LoVo (cell line): ENCODE data around the gene PARP8.
A peak's percentile ranks its signal among the peaks of the same experiment; 100 is the strongest.
"Not testable (repeated sequence)": the region's sequence is repeated elsewhere in the genome, so short reads cannot be mapped to it uniquely, and the experiment has no call there.

Experiments used
- DNase-seq: peaks from one replicate; pipeline ENCODE4 v3.0.0-alpha.2; 2016; ENCODE audit warnings: low spot score

The PARP8 gene

DNA sequence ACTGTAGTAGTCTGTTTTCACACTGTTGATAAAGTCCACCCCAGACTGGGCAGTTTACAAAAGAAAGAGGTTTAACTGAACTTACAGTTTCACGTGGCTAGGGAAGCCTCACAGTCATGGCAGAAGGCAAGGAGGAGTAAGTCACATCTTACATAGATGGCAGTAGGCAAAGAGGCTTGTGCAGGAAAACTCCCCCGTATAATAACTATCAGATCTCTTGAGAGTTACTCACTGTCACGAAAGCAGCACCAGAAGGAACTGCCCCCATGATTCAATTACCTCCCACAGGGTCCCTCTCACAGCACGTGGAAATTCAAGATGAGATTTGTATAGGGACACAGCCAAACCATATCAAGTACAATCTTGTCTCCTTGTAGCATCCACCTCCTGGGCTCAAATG, 21.1 kb downstream of the PARP8 start:
- DNase-seq: no peak

DNA sequence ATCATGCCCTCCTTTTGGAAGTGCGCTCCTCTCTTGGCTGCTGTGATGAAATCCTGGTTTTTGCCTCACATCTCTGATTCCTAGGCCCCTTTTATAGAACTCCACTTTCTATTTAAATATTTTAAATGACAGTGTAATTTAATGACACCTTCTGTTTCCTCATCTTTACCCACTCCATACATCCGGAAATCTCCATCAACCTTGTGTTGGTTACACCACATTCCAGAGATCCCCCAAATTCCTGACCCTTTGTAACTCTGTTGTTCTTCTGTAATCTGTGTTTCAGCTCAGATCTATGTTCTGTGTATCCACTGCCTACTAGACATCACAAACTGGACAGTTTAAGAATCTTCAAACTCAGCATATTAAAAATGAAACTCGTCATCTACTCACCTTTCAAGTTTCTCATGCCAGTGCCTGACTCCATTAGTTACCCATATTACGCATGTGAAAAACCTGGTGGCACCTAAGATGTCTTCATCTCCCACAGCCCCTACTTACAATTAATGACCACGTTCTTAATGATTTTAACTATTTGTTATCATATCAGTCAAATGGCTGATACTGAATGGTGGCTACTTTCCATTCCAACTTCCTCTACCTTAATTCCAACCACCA, 25.1 kb downstream of the PARP8 start:
- DNase-seq: no peak

DNA sequence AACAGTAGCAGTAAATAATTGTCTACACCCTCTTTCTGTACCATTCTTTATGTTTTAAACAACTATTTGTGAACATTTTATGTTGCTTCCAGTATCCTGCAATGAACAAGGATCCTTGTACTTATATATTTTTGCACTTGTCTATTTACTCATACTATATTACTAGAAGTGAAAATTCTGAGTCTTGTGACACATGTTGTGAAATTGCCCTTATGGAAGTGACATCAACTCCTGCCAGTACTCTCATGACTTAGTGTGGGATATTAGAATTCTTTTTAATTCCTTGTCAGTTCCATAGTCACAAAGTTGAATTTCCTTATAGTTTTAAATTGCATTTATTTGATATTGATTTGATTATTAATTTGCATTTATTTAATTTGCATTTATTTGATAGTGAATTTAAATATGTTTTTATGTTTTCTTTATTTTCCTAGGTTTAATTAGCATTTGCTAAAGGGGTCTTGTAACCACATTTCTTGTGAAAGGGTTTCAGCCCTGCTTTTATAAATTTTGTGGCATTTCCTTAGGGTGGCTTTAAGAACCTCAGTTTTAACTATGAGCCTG, 27.7 kb downstream of the PARP8 start:
- DNase-seq: no peak

DNA sequence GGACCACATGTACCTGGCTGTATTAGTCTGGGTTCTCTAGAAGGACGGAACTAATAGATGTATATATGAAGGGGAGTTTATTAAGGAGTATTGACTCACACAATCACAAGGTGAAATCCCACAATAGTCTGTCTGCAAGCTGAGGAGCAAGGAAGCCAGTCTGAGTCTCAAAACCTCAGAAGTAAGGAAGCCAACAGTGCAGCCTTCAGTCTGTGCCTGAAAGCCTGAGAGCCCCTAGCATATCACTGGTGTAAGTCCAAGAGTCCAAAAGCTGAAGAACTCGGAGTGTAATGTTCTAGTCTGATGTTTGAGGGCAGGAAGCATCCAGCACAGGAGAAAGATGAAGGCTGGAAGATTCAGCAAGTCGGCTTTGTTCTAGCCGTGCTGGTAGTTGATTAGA, 28.2 kb downstream of the PARP8 start:
- DNase-seq: not testable (repeated sequence)

DNA sequence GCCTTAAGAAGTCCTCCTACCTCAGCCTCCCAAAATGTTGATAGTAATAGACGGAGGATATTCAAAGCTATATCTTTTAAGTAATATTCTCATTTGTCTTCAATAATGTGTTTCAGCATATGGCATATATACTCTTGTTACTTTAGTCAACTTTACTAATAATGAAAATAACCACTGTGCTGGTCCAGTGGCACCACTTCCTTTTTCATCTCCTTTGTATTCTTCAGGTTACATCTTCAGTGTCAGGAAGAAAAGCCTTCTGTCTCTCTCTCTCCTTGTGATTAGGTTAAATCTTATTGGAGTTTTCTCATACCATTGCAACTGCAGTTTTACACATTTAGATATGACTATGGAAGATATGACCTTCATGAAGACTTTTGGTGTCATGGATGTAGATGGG, 31.3 kb downstream of the PARP8 start:
- no peak for DNase-seq

DNA sequence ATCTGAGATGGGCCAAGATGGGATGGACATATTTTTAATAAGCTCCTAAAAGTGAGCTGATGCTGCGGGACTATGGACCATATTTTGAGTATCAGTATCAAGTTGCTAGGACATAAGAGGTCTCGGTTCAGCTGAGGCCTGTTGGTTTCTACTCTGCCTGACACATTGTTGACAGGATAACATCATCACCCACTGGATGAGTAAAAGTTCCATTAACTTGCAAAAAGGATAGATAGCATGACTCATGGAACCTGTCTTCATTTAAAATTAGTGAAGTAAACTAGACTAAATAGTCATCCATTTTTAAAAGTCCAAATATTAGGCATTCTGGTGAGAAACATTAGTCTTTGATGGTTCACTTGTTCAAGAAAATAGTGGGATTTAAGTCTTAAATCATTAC, 33.3 kb downstream of the PARP8 start:
- no peak for DNase-seq

DNA sequence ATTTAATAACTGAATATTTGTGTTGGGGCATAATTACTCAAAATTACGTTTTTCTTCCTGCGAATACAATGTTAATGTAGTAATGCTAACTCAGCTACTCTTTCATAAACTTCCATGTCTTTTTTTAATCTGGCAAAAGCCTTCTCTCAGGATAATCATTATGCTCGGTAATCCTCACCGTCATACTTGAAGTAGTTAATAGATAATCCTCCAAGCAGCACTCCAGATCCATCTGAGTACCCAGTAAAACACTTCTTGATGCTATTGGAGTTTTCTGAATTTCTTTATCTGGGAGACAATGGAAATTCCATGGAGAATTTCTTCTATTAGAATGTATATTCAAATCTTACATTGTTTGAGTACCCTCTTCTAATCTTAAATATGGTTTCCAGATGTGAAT, 34.3 kb downstream of the PARP8 start:
- no peak for DNase-seq

DNA sequence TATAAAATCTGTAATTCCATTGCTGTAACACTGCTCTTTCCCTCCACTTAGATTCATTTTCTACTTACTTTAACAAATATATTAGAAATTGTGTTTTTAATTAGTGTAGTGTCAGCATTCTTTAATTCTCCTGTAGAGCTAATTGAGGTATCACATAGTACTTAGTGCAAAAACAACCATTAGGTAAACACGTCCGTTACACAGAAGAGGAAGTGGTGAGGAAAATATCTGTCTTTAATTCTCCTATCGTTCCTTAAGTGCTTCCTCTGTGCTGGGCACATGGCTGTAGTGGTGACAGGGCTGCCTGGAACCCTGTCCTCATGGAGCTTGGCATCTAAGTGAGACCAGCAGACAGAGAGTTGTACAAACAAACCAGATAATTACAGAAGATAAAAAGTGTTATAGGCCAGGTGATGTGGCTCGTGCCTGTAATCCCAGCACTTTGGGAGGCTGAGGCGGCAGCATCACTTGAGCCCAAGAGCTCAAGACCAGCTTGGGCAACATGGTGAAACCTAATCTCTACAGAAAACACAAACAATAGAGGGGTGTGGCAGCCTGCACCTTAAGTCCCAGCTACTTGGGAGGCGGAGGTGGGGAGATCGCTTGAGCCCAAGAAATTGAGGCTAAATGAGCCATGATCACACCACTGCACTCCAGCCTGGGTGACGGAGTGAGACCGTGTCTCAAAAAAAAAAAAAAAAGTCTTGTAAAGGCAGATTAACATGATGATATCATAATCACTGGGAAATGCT, 36.4 kb downstream of the PARP8 start:
- DNase-seq: no peak

DNA sequence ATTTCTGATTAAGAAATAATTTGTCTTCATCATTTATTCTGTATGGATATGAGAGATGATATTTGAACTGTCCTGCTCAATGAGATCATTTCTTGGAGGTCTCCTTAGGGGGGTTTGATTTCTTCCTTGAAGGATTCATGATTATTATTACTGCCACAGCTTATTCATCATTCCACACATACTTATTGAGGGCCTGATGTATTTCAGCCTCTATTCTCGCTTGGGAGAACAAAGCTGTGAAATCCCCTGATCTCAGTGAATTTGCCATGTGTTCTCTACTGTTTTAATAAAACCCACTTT, 36.9 kb downstream of the PARP8 start:
- DNase-seq: no peak

DNA sequence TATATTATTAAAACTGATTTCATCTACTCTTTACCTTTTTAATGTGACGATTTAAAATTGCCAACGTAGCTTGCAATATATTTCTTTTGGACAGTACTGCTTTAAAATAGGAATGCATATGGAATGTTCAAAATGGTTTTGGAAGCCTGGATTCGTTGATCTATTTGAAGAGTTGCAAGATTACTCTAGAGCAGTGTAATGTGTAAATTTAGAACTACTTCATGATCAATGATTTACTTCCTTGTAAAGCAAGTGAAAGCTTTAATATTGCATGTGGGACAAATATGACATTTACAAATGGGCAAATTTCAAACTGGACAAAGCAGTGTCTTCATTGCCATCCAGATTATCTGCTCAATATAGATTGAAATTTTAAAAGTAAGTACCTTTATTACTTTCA, 38.3 kb downstream of the PARP8 start:
- DNase-seq: no peak

DNA sequence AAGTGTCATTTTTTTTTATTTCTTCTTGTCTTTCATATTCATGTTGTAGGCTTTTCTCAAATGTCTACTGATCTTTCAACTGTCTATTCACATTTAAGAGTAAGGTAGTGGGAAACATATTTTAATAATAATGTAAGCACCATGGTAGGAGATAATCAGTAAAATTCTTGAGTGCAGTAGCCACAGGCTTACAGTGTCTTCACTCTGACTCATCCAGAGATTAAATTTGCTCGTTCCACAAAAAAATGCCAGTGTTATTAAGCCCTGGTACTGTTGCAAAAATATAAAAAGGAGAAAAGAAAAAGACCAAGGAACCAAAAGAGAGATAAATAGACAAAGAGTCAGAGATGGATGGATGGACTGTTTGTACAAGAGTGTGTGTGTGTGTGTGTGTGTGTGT, 43.0 kb downstream of the PARP8 start:
- DNase-seq: no peak

DNA sequence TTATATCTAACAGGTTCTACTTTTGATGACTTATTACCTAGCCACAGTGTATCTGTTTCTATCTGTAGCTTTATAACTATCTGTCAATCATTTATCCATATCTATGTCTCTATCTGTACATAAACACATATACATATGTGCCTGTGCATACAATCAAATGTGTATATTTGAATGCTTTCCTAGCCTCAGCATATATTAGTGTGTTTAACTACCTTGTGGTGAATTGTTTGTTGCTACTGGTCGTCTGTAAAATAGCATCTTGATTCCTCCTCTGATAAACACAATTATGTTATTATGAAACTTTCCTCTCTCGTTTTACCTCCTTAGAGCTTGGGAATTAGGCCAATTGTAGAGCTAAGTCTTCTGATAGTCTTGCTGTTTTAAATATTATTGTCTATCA, 44.4 kb downstream of the PARP8 start:
- no peak for DNase-seq

DNA sequence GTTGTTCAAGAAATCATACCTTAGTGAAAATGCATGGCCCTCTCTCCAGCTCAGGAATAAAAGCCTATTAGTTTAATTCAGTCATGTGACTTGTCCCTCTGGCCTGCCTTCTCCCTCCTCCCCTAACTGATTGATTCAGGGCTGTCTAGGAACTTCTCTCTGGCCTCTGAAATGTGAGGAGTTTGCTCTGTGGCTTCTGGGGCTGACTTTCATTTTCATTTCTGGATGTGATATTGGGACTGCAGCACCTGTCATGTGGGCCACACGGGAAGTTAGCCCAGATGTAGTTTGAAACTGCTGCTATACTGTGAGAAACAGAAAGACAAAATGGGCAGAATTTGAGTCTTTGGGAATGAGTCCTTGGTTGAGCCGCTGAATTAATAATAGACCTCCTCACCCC, 44.8 kb downstream of the PARP8 start:
- DNase-seq: peak; percentile 35

DNA sequence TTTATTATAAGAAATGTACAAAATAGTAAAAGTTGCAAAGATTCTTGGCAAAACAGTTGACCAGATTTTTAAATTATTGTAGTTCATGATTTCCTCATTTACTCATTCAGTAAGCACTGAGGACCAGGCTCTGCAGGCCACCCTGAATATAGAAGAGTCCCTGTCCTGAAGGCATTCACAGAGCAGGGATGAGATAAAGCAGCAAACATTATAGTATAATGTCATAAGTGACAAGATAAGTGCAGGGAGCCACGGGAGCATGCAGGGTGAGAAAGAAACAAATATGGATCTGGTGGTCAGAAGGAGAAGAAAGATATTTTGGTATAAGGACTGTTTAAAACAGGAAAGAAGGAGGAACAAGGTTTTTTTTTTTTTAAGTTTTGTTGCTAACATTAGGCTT, 46.0 kb downstream of the PARP8 start:
- DNase-seq: no peak

DNA sequence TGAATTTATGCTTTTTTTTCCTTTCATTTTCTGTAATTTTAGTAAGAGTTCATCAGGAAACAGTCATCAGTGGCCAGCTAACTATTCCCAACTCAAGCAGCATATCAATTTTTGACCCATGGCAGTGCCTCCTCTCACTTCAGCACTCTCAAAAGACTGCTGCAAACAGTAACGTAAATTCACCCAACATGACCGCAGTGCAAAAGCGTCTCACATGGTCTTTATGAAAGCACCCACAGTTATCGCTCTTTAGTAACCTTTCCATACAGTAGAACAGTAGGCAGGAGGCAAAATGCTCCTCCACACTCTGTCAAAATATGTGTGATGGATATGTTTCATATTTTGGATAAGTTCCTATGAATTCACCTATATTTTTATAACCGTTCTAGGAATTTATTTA, 48.6 kb downstream of the PARP8 start:
- no peak for DNase-seq

DNA sequence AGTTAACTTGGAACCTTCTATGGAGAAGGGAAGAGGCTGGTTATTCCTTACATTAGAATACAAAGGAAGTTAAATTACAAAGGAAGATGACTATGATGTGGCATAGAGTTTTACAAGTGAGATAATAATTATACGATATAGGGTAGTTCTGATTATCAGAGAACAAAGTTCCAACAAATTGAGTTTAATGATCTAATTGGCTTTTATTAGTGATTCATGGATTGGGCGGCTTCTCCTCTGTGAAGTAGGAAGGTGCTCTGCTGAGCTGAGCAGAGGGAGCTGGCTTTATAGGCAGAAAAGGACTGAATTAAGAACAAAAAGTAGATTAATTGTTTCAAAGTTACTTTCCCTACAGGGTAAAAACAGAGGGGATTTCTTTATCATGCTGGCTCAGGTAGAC, 49.7 kb downstream of the PARP8 start:
- no peak for DNase-seq

DNA sequence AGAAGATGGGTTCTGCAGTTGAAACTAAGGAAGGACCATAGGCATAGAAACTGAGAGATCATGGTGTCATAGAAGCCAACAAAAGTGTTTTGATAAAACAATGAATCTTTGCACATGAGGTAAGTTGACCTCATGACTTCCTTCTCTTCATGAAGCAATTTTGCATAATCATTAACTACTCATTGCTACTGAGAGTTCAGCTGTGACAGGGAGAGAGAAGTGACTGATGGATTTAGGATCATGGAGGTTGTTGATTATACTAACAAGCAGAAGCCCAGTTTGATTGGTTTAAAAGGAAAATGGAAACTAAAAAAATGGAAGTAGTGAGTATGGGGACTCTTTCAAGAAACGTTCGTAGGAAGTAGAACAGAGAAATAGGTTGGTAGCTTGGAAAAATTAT, 51.2 kb downstream of the PARP8 start:
- DNase-seq: no peak

DNA sequence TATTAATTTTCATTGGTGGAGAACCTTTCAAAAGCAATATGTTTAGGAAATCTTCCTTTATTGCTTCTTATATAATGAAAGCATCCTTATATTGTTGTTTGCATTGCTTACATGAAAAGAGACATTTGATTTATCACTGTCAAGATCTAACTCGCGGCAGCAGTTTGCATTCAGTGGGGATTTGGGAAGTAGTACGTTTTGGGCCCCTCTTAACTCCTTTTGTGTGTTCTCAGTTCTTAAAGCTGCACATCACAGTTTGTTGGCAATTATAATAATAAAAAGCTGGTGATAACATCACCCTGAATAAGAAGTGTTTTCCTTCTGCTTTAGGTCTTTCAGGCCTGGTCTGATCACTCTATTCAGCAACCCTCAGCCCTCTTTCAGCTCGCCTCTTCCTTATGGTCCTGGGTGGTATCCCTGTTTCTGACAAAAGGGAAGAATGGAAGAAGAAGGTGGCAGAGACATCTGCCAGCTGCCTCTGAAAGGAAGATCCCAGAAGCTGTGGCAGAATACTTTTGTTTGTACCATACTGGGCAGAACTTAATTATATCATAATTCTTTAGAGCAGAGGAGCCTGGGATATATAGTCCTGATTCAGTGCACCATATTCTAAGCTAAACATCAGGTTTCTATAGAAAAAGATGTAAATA, 53.7 kb downstream of the PARP8 start:
- no peak for DNase-seq

DNA sequence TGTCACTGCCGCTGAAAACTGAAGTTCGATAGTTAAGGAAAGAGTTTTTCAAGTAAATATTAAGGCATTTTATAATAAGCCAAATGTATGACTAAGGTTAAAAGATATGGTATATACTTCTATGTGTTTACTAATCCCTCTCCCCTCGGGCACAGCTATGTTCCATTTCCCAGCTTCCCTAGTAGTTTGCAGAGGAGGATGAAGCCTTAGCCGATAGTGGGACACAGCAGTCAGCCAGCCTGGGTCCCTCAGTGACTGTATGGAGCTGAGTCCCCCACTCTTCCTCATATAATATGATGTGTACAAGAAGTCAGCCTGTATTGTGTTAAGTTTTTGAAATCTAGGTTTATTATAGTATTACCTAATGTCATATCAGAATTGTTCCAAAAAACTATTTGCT, 55.8 kb downstream of the PARP8 start:
- no peak for DNase-seq

DNA sequence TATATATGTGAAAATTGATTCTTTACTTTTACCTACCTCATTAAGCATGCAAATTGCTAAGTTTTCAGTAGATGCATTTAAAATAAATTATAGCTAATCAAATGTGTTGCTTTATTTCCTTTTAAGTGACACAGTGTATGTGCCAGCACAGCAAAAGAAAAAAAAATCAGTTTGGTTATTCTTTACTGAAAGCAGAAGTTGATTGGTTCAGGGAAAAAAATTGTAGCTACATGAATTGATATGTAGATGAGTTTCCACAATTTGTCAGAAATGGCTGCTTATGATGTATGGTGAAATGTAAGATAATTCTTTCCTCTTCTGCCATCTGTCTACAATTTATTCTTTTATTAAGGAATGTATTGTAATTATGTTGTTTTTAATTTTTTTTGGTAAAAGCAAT, 57.8 kb downstream of the PARP8 start:
- DNase-seq: no peak

DNA sequence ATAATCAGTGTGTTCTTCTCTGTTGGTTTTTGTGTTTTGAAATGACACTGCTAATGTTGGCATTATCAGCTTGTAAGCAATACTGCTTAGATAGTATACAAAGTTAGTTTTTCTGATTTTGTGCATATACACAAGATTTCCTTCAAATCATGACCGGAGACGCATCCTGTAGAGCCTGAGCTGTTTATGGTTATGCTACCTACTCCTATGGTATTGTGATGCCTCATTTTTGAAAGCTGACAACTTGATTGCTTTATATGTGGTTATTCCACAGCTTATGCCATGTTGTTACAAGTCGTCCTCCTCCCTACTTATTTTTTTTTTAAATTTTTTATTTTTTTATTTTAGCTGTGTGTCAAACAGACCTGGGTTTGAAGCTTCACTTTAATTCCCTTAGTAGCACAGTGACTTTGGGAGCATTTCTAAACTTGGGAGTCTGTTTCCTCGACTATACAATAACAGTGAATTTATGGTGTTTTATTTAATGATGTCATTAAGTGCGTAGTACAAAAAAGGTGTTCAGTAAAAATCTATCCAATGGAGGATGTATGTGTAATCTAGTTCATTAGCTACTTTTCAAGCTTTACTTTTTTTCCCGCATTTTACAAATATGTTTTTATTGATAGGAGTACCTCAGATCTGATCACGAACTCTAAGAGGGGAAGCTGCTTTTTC, 59.5 kb downstream of the PARP8 start:
- no peak for DNase-seq

DNA sequence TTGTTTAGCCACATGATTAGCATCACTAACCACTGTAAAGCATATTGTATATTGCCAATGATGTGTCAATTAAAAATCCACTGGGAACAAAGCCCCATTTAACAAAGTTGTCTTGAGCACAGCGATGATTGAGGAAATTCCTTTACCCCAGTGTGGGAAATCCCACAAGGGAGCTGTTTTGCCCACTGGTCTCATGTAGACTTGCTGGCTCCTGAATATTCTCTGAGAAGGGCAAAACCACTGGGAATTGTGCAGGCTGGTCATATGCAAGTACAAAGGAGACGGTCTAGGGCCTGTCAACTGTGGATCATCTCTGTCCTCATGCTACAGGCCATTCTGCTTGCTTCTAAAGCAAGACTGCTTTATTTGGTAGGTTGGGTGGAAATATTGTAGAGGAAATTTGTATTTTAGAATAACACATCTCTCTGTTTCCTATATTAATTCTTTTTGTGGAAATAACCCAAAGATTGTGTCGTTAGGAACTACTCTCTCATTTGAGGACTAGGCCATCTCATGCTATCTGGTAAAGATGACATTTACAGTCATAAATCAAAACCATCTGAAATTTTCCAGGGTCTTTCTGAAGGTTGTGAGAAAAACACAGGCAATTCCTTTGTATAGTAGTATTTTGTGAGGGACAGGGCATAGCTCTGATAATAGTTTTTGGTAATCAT, 60.2 kb downstream of the PARP8 start:
- no peak for DNase-seq

DNA sequence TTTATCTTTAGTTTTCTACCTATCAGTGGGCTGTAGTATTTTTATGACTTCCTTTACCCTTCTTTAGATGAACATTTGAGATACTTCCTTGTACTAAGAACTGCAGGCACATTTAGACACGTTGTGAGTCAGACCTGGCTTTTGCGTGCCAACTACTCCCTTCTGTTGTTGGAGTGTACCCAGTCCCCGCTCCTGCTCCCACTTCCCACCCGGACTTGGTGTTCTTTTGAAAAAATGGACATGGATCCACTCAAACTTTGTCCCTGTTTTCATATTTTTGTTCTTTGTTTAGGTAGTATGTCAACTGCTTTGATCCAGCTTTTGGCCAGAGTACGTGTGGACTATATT, 60.7 kb downstream of the PARP8 start:
- DNase-seq: peak; percentile 81
